ACC112 (cell line): ENCODE data around the gene ILRUN.
"Not testable (repeated sequence)": the region's sequence is repeated elsewhere in the genome, so short reads cannot be mapped to it uniquely, and the experiment has no call there.

Experiments
- H2AFZ ChIP-seq: fragments of 200-600 bp; sonication (generic); one replicate; pipeline ENCODE4 v1.6.0; 2017; ENCODE audit warnings: antibody characterized with exemption, low read length; ENCODE audit not compliant: unreplicated experiment
- H3K27ac ChIP-seq: fragments of 200-600 bp; sonication (generic); 2 replicates; pipeline ENCODE4 v1.5.1; 2014; ENCODE audit warnings: low read depth, mild to moderate bottlenecking, antibody characterized with exemption, low read length, moderate library complexity
- H3K27me3 ChIP-seq: fragments of 200-600 bp; sonication (generic); 2 replicates; pipeline ENCODE4 v1.6.1; 2014; ENCODE audit warnings: mild to moderate bottlenecking, antibody characterized with exemption, low read length, moderate library complexity, mixed read lengths; ENCODE audit not compliant: insufficient read depth
- H3K36me3 ChIP-seq: fragments of 200-600 bp; sonication (generic); 2 replicates; pipeline ENCODE4 v1.6.1; 2016; ENCODE audit warnings: mild to moderate bottlenecking, antibody characterized with exemption, low read length, moderate library complexity, mixed read lengths; ENCODE audit not compliant: insufficient read depth
- H3K4me1 ChIP-seq: fragments of 200-600 bp; sonication (generic); one replicate; pipeline ENCODE4 v1.6.1; 2016; ENCODE audit warnings: low read length, mixed read lengths; ENCODE audit not compliant: insufficient read depth, unreplicated experiment, control insufficient read depth
- H3K4me3 ChIP-seq: fragments of 200-600 bp; sonication (generic); 2 replicates; pipeline ENCODE4 v1.5.1; 2014; ENCODE audit warnings: mild to moderate bottlenecking, low read depth, low read length
- H3K79me2 ChIP-seq: fragments of 200-600 bp; sonication (generic); one replicate; pipeline ENCODE4 v1.6.0; 2016; ENCODE audit warnings: low read length; ENCODE audit not compliant: control insufficient read depth, unreplicated experiment, insufficient read depth

The ILRUN gene

GRCh38 chr6:34696739-34697543, at the start of gene ILRUN:
ILRUN (minus strand) TSS chr6:34696767; CDS start chr6:34696603, 164 bp downstream.
- Histone ChIP-seq H2AFZ (peak within 1 kb of the TSS; percentile 95), H3K79me2 (peaks cover 45% of the 10 kb centered on the region)

GRCh38 chr6:34745277-34746103, 48.9 kb upstream of the ILRUN start:
- no peak overlapping the region for H3K27ac ChIP-seq
- H3K4me1 ChIP-seq, result no peaks in the 10 kb centered on the region
- H3K36me3 ChIP-seq, result no peaks in the 10 kb centered on the region
- H3K4me3 ChIP-seq, result no peak overlapping the region
- no peaks in the 10 kb centered on the region for H3K27me3 ChIP-seq
- H2AFZ ChIP-seq, result no peak overlapping the region
- no peaks in the 10 kb centered on the region for H3K79me2 ChIP-seq

More at GRCh38 chr6:34696739-34697543, at the start of gene ILRUN:
- peak within 1 kb of the TSS; percentile 59 for H3K27ac ChIP-seq
- no peaks in the 10 kb centered on the region for H3K27me3 ChIP-seq
- H3K36me3 ChIP-seq, result no peaks in the 10 kb centered on the region
- peak within 1 kb of the TSS; percentile 100 for H3K4me3 ChIP-seq
- H3K4me1 ChIP-seq, result peaks cover 12% of the 10 kb centered on the region

- not testable (repeated sequence) for H3K27me3 ChIP-seq, H3K4me3 ChIP-seq, H3K36me3 ChIP-seq, H3K79me2 ChIP-seq, H3K27ac ChIP-seq, H3K4me1 ChIP-seq, H2AFZ ChIP-seq
Observed at GRCh38 chr6:34744294-34744647, 47.7 kb upstream of the ILRUN start.

GRCh38 chr6:34743625-34744293, 47.2 kb upstream of the ILRUN start:
- H3K4me3 ChIP-seq, result no peak overlapping the region
- H3K27ac ChIP-seq, result no peak overlapping the region
- no peaks in the 10 kb centered on the region for H3K36me3 ChIP-seq
- no peaks in the 10 kb centered on the region for H3K4me1 ChIP-seq
- no peaks in the 10 kb centered on the region for H3K27me3 ChIP-seq
- H3K79me2 ChIP-seq, result no peaks in the 10 kb centered on the region
- H2AFZ ChIP-seq, result no peak overlapping the region

GRCh38 chr6:34742094-34742493, 45.5 kb upstream of the ILRUN start:
- H3K27ac ChIP-seq, result no peak overlapping the region
- no peaks in the 10 kb centered on the region for H3K27me3 ChIP-seq
- H3K4me1 ChIP-seq, result no peaks in the 10 kb centered on the region

GRCh38 chr6:34736823-34737222, 40.3 kb upstream of the ILRUN start:
- no peak overlapping the region for H3K27ac ChIP-seq
- H3K4me1 ChIP-seq, result no peaks in the 10 kb centered on the region
- no peak overlapping the region for H3K4me3 ChIP-seq
- no peaks in the 10 kb centered on the region for H3K36me3 ChIP-seq
- H3K27me3 ChIP-seq, result no peaks in the 10 kb centered on the region
- no peak overlapping the region for H2AFZ ChIP-seq
- H3K79me2 ChIP-seq, result no peaks in the 10 kb centered on the region

More at GRCh38 chr6:34742094-34742493, 45.5 kb upstream of the ILRUN start:
- H2AFZ ChIP-seq, result no peak overlapping the region
- H3K4me3 ChIP-seq, result no peak overlapping the region
- no peaks in the 10 kb centered on the region for H3K79me2 ChIP-seq
- no peaks in the 10 kb centered on the region for H3K36me3 ChIP-seq

- H3K27me3 ChIP-seq, result no peaks in the 10 kb centered on the region
- H3K36me3 ChIP-seq, result no peaks in the 10 kb centered on the region
- no peaks in the 10 kb centered on the region for H3K4me1 ChIP-seq
- H2AFZ ChIP-seq, result no peak overlapping the region
- H3K79me2 ChIP-seq, result no peaks in the 10 kb centered on the region
- H3K27ac ChIP-seq, result no peak overlapping the region
- H3K4me3 ChIP-seq, result no peak overlapping the region
Observed at GRCh38 chr6:34731393-34732060, 35.0 kb upstream of the ILRUN start.

GRCh38 chr6:34729631-34730470, 33.3 kb upstream of the ILRUN start:
- Histone ChIP-seq H3K4me3 (no peak overlapping the region), H3K4me1 (no peaks in the 10 kb centered on the region), H3K79me2 (no peaks in the 10 kb centered on the region), H3K27ac (no peak overlapping the region), H3K27me3 (no peaks in the 10 kb centered on the region), H3K36me3 (no peaks in the 10 kb centered on the region), H2AFZ (no peak overlapping the region)

GRCh38 chr6:34726055-34726454, 29.5 kb upstream of the ILRUN start:
- Histone ChIP-seq H3K27me3 (no peaks in the 10 kb centered on the region), H3K4me3 (no peak overlapping the region), H3K79me2 (no peaks in the 10 kb centered on the region), H3K27ac (no peak overlapping the region), H2AFZ (no peak overlapping the region), H3K36me3 (no peaks in the 10 kb centered on the region), H3K4me1 (peaks cover 7% of the 10 kb centered on the region)
